Tibial nerve (tissue), 4 donors: ENCODE data around the gene CLN6. TPM values are rescaled to one million over a fixed set of nuclear protein-coding genes. Genes with fewer than 3 reads are reported as not detected.

ENCODE experiments used
- DNase-seq, 2 donors: peaks; one replicate each; pipeline ENCODE4 v3.0.0-alpha.2; 2019; ENCODE audit warnings: low spot score in 2 of 2
- H3K27ac ChIP-seq, 4 donors: fragments of 200-600 bp; sonication (generic) in 3 of 4; one replicate each; pipeline ENCODE4 v1.5.1; 2017 to 2019; ENCODE audit warnings: mild to moderate bottlenecking in 1 of 4
- H3K27me3 ChIP-seq, 2 donors: fragments of 200-600 bp; sonication (generic) in 1 of 2; one replicate each; pipeline versions ENCODE4 v1.5.1 to v1.6.0; 2017 to 2019
- H3K36me3 ChIP-seq, 3 donors: fragments of 200-600 bp; sonication (generic); one replicate each; pipeline ENCODE4 v1.5.1; 2018 to 2019
- H3K4me1 ChIP-seq, 4 donors: fragments of 200-600 bp; sonication (generic) in 3 of 4; one replicate each; pipeline ENCODE4 v1.5.1; 2017 to 2019
- H3K4me3 ChIP-seq, 4 donors: fragments of 200-600 bp; sonication (generic) in 3 of 4; one replicate each; pipeline ENCODE4 v1.5.1; 2017 to 2019; ENCODE audit warnings: mild to moderate bottlenecking in 1 of 4, moderate library complexity in 1 of 4
- H3K9me3 ChIP-seq, 4 donors: fragments of 200-600 bp; sonication (generic) in 3 of 4; one replicate each; pipeline ENCODE4 v1.5.1; 2017 to 2019
- CTCF ChIP-seq, 5 experiments: fragments of 200-600 bp in 3 of 5; fragments of 450-650 bp in 2 of 5; sonication (generic) in 3 of 5; IDR thresholded peaks; one replicate each; pipeline ENCODE4 v1.5.1; 2016 to 2019; ENCODE audit warnings: antibody characterized with exemption in 5 of 5, mild to moderate bottlenecking in 3 of 5, moderate library complexity in 2 of 5
- EP300 ChIP-seq, 2 donors: sonication (generic); formaldehyde crosslinking; IDR thresholded peaks; one replicate each; pipeline ENCODE4 v1.6.1; 2017; ENCODE audit warnings: antibody characterized with exemption in 2 of 2, mild to moderate bottlenecking in 1 of 2
- POLR2A ChIP-seq, 2 donors: fragments of 450-650 bp; IDR thresholded peaks; one replicate each; pipeline ENCODE4 v1.6.1; 2017; ENCODE audit warnings: antibody characterized with exemption in 2 of 2, mild to moderate bottlenecking in 2 of 2, moderate library complexity in 2 of 2
- WGBS, 2 donors: methylation state at CpG; one replicate each; pipeline ENCODE4 v1.1.5; 2018; 5-methylcytosine and 5-hydroxymethylcytosine counted together
- total RNA-seq, 4 donors: library from RNA; depleted of rRNA; stranded (reverse); fragments of >200 nt; gene quantifications; one replicate each; pipeline ENCODE4 v1.1.0, GENCODE V29; 2016

CLN6 gene
- total RNA-seq, 4 donors from 2014 or later: 10.0 to 28.8 (median 16.3) TPM

- peak overlapping the region in 2 of 4 donors; percentile 16 to 52 for H3K27ac ChIP-seq
- WGBS, 2 donors: 92 to 100% methylated on average over 8 of the region's 8 CpGs
- TF ChIP-seq CTCF (IDR thresholded peaks at IDR 0.05): no peak
- TF ChIP-seq POLR2A (IDR thresholded peaks at IDR 0.05): no peak
- TF ChIP-seq EP300 (IDR thresholded peaks at IDR 0.05): no peak
- no peak for DNase-seq
- H3K27me3 ChIP-seq: no peaks in the 10 kb centered on the region
- H3K9me3 ChIP-seq: no peaks in the 10 kb centered on the region
- no peak overlapping the region for H3K4me3 ChIP-seq
- H3K36me3 ChIP-seq: peaks cover 0 to 24% (median 0%) of the 10 kb centered on the region in 3 donors
- H3K4me1 ChIP-seq: peaks cover 0 to 57% (median 12%) of the 10 kb centered on the region in 4 donors
Observed at GRCh38 chr15:68197170-68197492, 32.4 kb downstream of the CLN6 start.

GRCh38 chr15:68196445-68197169, 32.9 kb downstream of the CLN6 start:
- WGBS, 2 donors: 76 to 87% methylated on average over 16 of the region's 17 CpGs
- Histone ChIP-seq H3K27ac (peak overlapping the region in 2 of 4 donors; percentile 76 to 77), H3K27me3 (no peaks in the 10 kb centered on the region), H3K4me3 (no peak overlapping the region), H3K9me3 (no peaks in the 10 kb centered on the region), H3K36me3 (peaks cover 0 to 29% (median 0%) of the 10 kb centered on the region in 3 donors), H3K4me1 (peaks cover 0 to 55% (median 12%) of the 10 kb centered on the region in 4 donors)
- TF ChIP-seq CTCF (IDR thresholded peaks at IDR 0.05): no peak
- no peak for TF ChIP-seq POLR2A (IDR thresholded peaks at IDR 0.05)
- TF ChIP-seq EP300 (IDR thresholded peaks at IDR 0.05): no peak
- no peak for DNase-seq

GRCh38 chr15:68195336-68196112, 34.0 kb downstream of the CLN6 start:
- DNase-seq: no peak
- Histone ChIP-seq H3K4me1 (peaks cover 0 to 44% (median 11%) of the 10 kb centered on the region in 4 donors), H3K36me3 (peaks cover 0 to 32% (median 0%) of the 10 kb centered on the region in 3 donors), H3K27me3 (no peaks in the 10 kb centered on the region), H3K27ac (peak overlapping the region; percentile 42 to 77 (median 60)), H3K9me3 (no peaks in the 10 kb centered on the region), H3K4me3 (no peak overlapping the region)
- 78 to 86% methylated on average over 8 of the region's 8 CpGs for WGBS, 2 donors
- TF ChIP-seq EP300 (IDR thresholded peaks at IDR 0.05) (no peak), CTCF (IDR thresholded peaks at IDR 0.05) (peak in 1 of 5 experiments; percentile 0)

- Histone ChIP-seq H3K9me3 (no peaks in the 10 kb centered on the region), H3K27me3 (no peaks in the 10 kb centered on the region), H3K4me3 (no peak overlapping the region), H3K27ac (peak overlapping the region in 2 of 4 donors; percentile 9 to 38), H3K4me1 (peaks cover 0 to 36% (median 10%) of the 10 kb centered on the region in 4 donors), H3K36me3 (peaks cover 0 to 32% (median 0%) of the 10 kb centered on the region in 3 donors)
- DNase-seq: no peak
- WGBS, 2 donors: 78 to 82% methylated on average over 5 of the region's 5 CpGs
- TF ChIP-seq EP300 (IDR thresholded peaks at IDR 0.05): no peak
- TF ChIP-seq POLR2A (IDR thresholded peaks at IDR 0.05): no peak
- TF ChIP-seq CTCF (IDR thresholded peaks at IDR 0.05): no peak
Observed at GRCh38 chr15:68192804-68193486, 36.6 kb downstream of the CLN6 start.
